OCI-LY7 (cell line): ENCODE results near the gene KRTAP10-10.

Source experiments
- EZH2phosphoT487 ChIP-seq: fragments of 200-600 bp; sonication (generic); IDR thresholded peaks from 2 replicates; pipeline ENCODE4 v1.6.1; 2018; ENCODE audit warnings: low read depth, borderline replicate concordance, mild to moderate bottlenecking, mixed run types, antibody characterized with exemption, low read length, moderate library complexity, mixed read lengths
- TF ChIP-seq, protein P1 (sequence below): fragments of 200-600 bp; sonication (generic); conservative IDR thresholded peaks from 2 replicates; pipeline ENCODE4 v1.5.1; 2014; ENCODE audit warnings: mild to moderate bottlenecking, antibody characterized with exemption, low read length, moderate library complexity, mixed read lengths

- TF ChIP-seq, protein P1, sequence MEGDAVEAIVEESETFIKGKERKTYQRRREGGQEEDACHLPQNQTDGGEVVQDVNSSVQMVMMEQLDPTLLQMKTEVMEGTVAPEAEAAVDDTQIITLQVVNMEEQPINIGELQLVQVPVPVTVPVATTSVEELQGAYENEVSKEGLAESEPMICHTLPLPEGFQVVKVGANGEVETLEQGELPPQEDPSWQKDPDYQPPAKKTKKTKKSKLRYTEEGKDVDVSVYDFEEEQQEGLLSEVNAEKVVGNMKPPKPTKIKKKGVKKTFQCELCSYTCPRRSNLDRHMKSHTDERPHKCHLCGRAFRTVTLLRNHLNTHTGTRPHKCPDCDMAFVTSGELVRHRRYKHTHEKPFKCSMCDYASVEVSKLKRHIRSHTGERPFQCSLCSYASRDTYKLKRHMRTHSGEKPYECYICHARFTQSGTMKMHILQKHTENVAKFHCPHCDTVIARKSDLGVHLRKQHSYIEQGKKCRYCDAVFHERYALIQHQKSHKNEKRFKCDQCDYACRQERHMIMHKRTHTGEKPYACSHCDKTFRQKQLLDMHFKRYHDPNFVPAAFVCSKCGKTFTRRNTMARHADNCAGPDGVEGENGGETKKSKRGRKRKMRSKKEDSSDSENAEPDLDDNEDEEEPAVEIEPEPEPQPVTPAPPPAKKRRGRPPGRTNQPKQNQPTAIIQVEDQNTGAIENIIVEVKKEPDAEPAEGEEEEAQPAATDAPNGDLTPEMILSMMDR: no peak
- TF ChIP-seq EZH2phosphoT487: no peak
These were observed 25.6 kb upstream of the KRTAP10-10 start for GRCh38 chr21:44611551-44611950.
